KG1 (cell line): Measurements from ENCODE around the gene TMEM229A.
"Not testable (repeated sequence)": the region's sequence is repeated elsewhere in the genome, so short reads cannot be mapped to it uniquely, and the experiment has no call there.

Source experiments
- DNase-seq: peaks from one replicate; lab custom pipeline; 2025; lab: John Stamatoyannopoulos, UW

The TMEM229A gene

GRCh38 chr7:124033095-124033806 is 384 bp upstream of the TMEM229A start:
- DNase-seq: no peak

GRCh38 chr7:124031919-124032318 is 948 bp downstream of the TMEM229A start:
- no peak for DNase-seq

GRCh38 chr7:124031406-124031805 is 1.5 kb downstream of the TMEM229A start:
- DNase-seq: no peak

GRCh38 chr7:124030964-124031363 is 1.9 kb downstream of the TMEM229A start:
- no peak for DNase-seq

- DNase-seq: no peak
Measured at GRCh38 chr7:124029396-124030188, 3.3 kb downstream of the TMEM229A start.

- DNase-seq: no peak
Measured at GRCh38 chr7:124027236-124027635, 5.6 kb downstream of the TMEM229A start.

GRCh38 chr7:124024329-124024728 is 8.5 kb downstream of the TMEM229A start:
- DNase-seq: not testable (repeated sequence)

GRCh38 chr7:124022551-124022950 is 10.3 kb downstream of the TMEM229A start:
- no peak for DNase-seq

GRCh38 chr7:124020060-124020459 is 12.8 kb downstream of the TMEM229A start:
- no peak for DNase-seq

- no peak for DNase-seq
Measured at GRCh38 chr7:124013306-124013705, 19.6 kb downstream of the TMEM229A start.

GRCh38 chr7:124012864-124013263 is 20.0 kb downstream of the TMEM229A start:
- no peak for DNase-seq

- no peak for DNase-seq
Measured at GRCh38 chr7:124009321-124009720, 23.5 kb downstream of the TMEM229A start.

- DNase-seq: not testable (repeated sequence)
Measured at GRCh38 chr7:124008296-124008695, 24.6 kb downstream of the TMEM229A start.

- DNase-seq: no peak
Measured at GRCh38 chr7:123999703-124000102, 33.2 kb downstream of the TMEM229A start.

GRCh38 chr7:123998921-123999320 is 33.9 kb downstream of the TMEM229A start:
- DNase-seq: no peak

- no peak for DNase-seq
Measured at GRCh38 chr7:123996327-123996625, 36.6 kb downstream of the TMEM229A start.

- DNase-seq: no peak
Measured at GRCh38 chr7:123995617-123996326, 37.1 kb downstream of the TMEM229A start.

GRCh38 chr7:123994449-123994848 is 38.4 kb downstream of the TMEM229A start:
- DNase-seq: no peak

GRCh38 chr7:123993996-123994395 is 38.9 kb downstream of the TMEM229A start:
- no peak for DNase-seq

- DNase-seq: no peak
Measured at GRCh38 chr7:123992913-123993518, 39.9 kb downstream of the TMEM229A start.

GRCh38 chr7:123987445-123987844 is 45.4 kb downstream of the TMEM229A start:
- DNase-seq: no peak
